HEK293 (cell line): ENCODE data around the gene ST7L.

Source experiments
- BCL11B ChIP-seq: fragments of 450-650 bp; formaldehyde crosslinking; IDR thresholded peaks from 2 replicates; pipeline ENCODE4 v1.5.1; 2016; ENCODE audit warnings: low read depth, missing biosample characterization, missing genetic modification characterization
- EGR2 ChIP-seq: fragments of 450-650 bp; formaldehyde crosslinking; IDR thresholded peaks from 2 replicates; pipeline ENCODE4 v1.5.1; 2016; ENCODE audit warnings: low read depth, missing biosample characterization, missing genetic modification characterization
- GFI1B ChIP-seq: fragments of 450-650 bp; formaldehyde crosslinking; IDR thresholded peaks from 2 replicates; pipeline ENCODE4 v1.5.1; 2016; ENCODE audit warnings: missing biosample characterization, missing genetic modification characterization
- GLIS1 ChIP-seq: fragments of 450-650 bp; formaldehyde crosslinking; IDR thresholded peaks from 2 replicates; pipeline ENCODE4 v1.5.1; 2016; ENCODE audit warnings: missing biosample characterization, missing genetic modification characterization
- KLF16 ChIP-seq: fragments of 450-650 bp; formaldehyde crosslinking; IDR thresholded peaks from 2 replicates; pipeline ENCODE4 v1.5.1; 2017; ENCODE audit warnings: missing biosample characterization, missing genetic modification characterization
- KLF8 ChIP-seq: fragments of 450-650 bp; formaldehyde crosslinking; IDR thresholded peaks from 2 replicates; pipeline ENCODE4 v1.5.1; 2016; ENCODE audit warnings: missing biosample characterization, missing genetic modification characterization
- SP3 ChIP-seq: fragments of 450-650 bp; formaldehyde crosslinking; IDR thresholded peaks from 2 replicates; pipeline ENCODE4 v1.5.1; 2016; ENCODE audit warnings: missing biosample characterization, missing genetic modification characterization
- ZBTB17 ChIP-seq: fragments of 450-650 bp; formaldehyde crosslinking; IDR thresholded peaks from 2 replicates; pipeline ENCODE4 v1.5.1; 2016; ENCODE audit warnings: missing biosample characterization, missing genetic modification characterization
- ZBTB20 ChIP-seq: fragments of 450-650 bp; formaldehyde crosslinking; IDR thresholded peaks from 2 replicates; pipeline ENCODE4 v1.5.1; 2016; ENCODE audit warnings: missing biosample characterization, missing genetic modification characterization
- ZBTB21 ChIP-seq: fragments of 450-650 bp; formaldehyde crosslinking; IDR thresholded peaks from 2 replicates; pipeline ENCODE4 v1.5.1; 2017; ENCODE audit warnings: missing biosample characterization, missing genetic modification characterization
- ZBTB7A ChIP-seq: fragments of 450-650 bp; formaldehyde crosslinking; IDR thresholded peaks from 2 replicates; pipeline ENCODE4 v1.5.1; 2016; ENCODE audit warnings: low read depth, missing biosample characterization, missing genetic modification characterization
- ZFHX2 ChIP-seq: fragments of 450-650 bp; formaldehyde crosslinking; conservative IDR thresholded peaks from 2 replicates; pipeline ENCODE4 v1.5.1; 2016; ENCODE audit warnings: missing biosample characterization, missing genetic modification characterization
- ZNF133 ChIP-seq: fragments of 450-650 bp; formaldehyde crosslinking; IDR thresholded peaks from 2 replicates; pipeline ENCODE4 v1.5.1; 2016; ENCODE audit warnings: missing biosample characterization, missing genetic modification characterization
- ZNF169 ChIP-seq: fragments of 450-650 bp; formaldehyde crosslinking; IDR thresholded peaks from 2 replicates; pipeline ENCODE4 v1.5.1; 2016; ENCODE audit warnings: missing biosample characterization, missing genetic modification characterization
- ZNF2 ChIP-seq: fragments of 450-650 bp; formaldehyde crosslinking; IDR thresholded peaks from 2 replicates; pipeline ENCODE4 v1.5.1; 2016; ENCODE audit warnings: missing biosample characterization, missing genetic modification characterization
- ZNF311 ChIP-seq: fragments of 450-650 bp; formaldehyde crosslinking; IDR thresholded peaks from 2 replicates; pipeline ENCODE4 v1.5.1; 2017; ENCODE audit warnings: missing biosample characterization, missing genetic modification characterization, borderline replicate concordance
- ZNF394 ChIP-seq: fragments of 450-650 bp; formaldehyde crosslinking; IDR thresholded peaks from 2 replicates; pipeline ENCODE4 v1.5.1; 2016; ENCODE audit warnings: missing biosample characterization, missing genetic modification characterization, mild to moderate bottlenecking, moderate library complexity, borderline replicate concordance
- ZNF549 ChIP-seq: fragments of 450-650 bp; IDR thresholded peaks from 2 replicates; pipeline ENCODE4 v1.5.1; 2018; ENCODE audit warnings: missing biosample characterization, missing genetic modification characterization, mild to moderate bottlenecking, inconsistent platforms, moderate library complexity
- ZNF560 ChIP-seq: fragments of 450-650 bp; formaldehyde crosslinking; IDR thresholded peaks from 2 replicates; pipeline ENCODE4 v1.5.1; 2017; ENCODE audit warnings: missing biosample characterization, missing genetic modification characterization, borderline replicate concordance
- ZNF561 ChIP-seq: fragments of 450-650 bp; IDR thresholded peaks from 2 replicates; pipeline ENCODE4 v1.5.1; 2018; ENCODE audit warnings: missing biosample characterization, missing genetic modification characterization, borderline replicate concordance
- ZNF654 ChIP-seq: fragments of 450-650 bp; formaldehyde crosslinking; IDR thresholded peaks from 2 replicates; pipeline ENCODE4 v1.5.1; 2016; ENCODE audit warnings: low read depth, missing biosample characterization, missing genetic modification characterization
- ZNF660 ChIP-seq: fragments of 450-650 bp; IDR thresholded peaks from 2 replicates; pipeline ENCODE4 v1.5.1; 2018; ENCODE audit warnings: missing biosample characterization, mild to moderate bottlenecking, missing genetic modification characterization
- ZNF843 ChIP-seq: fragments of 450-650 bp; formaldehyde crosslinking; IDR thresholded peaks from 2 replicates; pipeline ENCODE4 v1.5.1; 2016; ENCODE audit warnings: missing biosample characterization, missing genetic modification characterization
- ZXDB ChIP-seq: fragments of 450-650 bp; formaldehyde crosslinking; IDR thresholded peaks from 2 replicates; pipeline ENCODE4 v1.5.1; 2016; ENCODE audit warnings: missing biosample characterization, missing genetic modification characterization
- TF ChIP-seq, protein P1 (sequence below): fragments of 450-650 bp; formaldehyde crosslinking; IDR thresholded peaks from 2 replicates; pipeline ENCODE4 v1.5.1; 2017; ENCODE audit warnings: missing biosample characterization, missing genetic modification characterization
- TF ChIP-seq, protein P2 (sequence below): fragments of 450-650 bp; formaldehyde crosslinking; IDR thresholded peaks from 2 replicates; pipeline ENCODE4 v1.5.1; 2016; ENCODE audit warnings: missing biosample characterization, missing genetic modification characterization
- TF ChIP-seq, protein P3 (sequence below): fragments of 450-650 bp; formaldehyde crosslinking; IDR thresholded peaks from 2 replicates; pipeline ENCODE4 v1.5.1; 2017; ENCODE audit warnings: missing biosample characterization, missing genetic modification characterization
- TF ChIP-seq, protein P4 (sequence below): fragments of 450-650 bp; formaldehyde crosslinking; IDR thresholded peaks from 2 replicates; pipeline ENCODE4 v1.5.1; 2016; ENCODE audit warnings: missing biosample characterization, missing genetic modification characterization
- TF ChIP-seq, protein P5 (sequence below): fragments of 450-650 bp; formaldehyde crosslinking; IDR thresholded peaks from 2 replicates; pipeline ENCODE4 v1.5.1; 2016; ENCODE audit warnings: missing biosample characterization, missing genetic modification characterization, low read depth
- TF ChIP-seq, protein P6 (sequence below): fragments of 450-650 bp; formaldehyde crosslinking; IDR thresholded peaks from 2 replicates; pipeline ENCODE4 v1.5.0; 2017; ENCODE audit warnings: missing biosample characterization, missing genetic modification characterization, borderline replicate concordance

The ST7L gene

DNA sequence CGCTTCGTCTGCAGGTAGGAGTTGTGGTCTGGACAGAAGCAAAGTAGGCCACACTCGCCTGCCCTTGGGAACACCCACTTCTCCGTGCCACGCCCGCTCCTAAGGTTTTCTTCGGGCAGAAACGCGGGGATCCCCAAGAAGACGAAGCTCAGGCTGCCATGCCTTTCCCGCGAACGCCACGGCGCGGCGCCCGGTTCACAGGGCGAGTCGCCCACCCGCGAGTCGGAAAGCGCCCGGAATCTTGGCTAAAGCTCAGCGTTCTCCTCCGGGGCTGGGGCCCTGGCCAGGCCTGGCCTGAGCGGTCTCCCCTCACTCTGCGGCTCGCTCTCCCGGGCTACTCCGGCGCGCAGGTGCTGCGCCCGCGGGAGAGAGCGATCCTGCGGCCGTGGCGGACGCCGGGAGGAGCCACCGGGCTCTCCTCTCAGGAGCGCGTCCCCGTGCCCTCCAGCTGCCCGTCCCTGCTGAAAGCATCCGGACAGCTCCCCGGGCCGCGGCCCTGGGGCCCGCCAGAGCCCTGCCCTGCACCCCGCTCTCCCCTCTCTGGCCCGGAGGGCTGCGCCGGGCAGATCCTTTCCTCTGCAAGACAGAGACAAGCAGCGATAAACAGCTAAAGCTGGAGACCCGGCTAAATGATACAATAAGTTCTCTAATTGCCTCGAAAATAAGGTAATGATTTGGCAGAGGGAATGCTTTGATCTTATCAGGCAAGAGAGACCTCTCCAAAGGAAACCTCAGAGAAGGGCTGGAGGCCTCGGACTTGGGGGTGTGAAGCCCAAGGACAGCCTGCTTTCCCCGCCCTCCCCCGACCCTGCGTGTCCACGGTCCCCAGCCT lies 116.9 kb downstream of the ST7L start (continued):
- TF ChIP-seq, protein P1, sequence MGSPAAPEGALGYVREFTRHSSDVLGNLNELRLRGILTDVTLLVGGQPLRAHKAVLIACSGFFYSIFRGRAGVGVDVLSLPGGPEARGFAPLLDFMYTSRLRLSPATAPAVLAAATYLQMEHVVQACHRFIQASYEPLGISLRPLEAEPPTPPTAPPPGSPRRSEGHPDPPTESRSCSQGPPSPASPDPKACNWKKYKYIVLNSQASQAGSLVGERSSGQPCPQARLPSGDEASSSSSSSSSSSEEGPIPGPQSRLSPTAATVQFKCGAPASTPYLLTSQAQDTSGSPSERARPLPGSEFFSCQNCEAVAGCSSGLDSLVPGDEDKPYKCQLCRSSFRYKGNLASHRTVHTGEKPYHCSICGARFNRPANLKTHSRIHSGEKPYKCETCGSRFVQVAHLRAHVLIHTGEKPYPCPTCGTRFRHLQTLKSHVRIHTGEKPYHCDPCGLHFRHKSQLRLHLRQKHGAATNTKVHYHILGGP (tag by site-specific recombination): no peak
- no peak for TF ChIP-seq ZNF133 (tag by site-specific recombination)
- TF ChIP-seq ZBTB20: peak; percentile 91
- TF ChIP-seq, protein P2, sequence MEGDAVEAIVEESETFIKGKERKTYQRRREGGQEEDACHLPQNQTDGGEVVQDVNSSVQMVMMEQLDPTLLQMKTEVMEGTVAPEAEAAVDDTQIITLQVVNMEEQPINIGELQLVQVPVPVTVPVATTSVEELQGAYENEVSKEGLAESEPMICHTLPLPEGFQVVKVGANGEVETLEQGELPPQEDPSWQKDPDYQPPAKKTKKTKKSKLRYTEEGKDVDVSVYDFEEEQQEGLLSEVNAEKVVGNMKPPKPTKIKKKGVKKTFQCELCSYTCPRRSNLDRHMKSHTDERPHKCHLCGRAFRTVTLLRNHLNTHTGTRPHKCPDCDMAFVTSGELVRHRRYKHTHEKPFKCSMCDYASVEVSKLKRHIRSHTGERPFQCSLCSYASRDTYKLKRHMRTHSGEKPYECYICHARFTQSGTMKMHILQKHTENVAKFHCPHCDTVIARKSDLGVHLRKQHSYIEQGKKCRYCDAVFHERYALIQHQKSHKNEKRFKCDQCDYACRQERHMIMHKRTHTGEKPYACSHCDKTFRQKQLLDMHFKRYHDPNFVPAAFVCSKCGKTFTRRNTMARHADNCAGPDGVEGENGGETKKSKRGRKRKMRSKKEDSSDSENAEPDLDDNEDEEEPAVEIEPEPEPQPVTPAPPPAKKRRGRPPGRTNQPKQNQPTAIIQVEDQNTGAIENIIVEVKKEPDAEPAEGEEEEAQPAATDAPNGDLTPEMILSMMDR (tag by site-specific recombination): peak; percentile 90
- TF ChIP-seq, protein P3, sequence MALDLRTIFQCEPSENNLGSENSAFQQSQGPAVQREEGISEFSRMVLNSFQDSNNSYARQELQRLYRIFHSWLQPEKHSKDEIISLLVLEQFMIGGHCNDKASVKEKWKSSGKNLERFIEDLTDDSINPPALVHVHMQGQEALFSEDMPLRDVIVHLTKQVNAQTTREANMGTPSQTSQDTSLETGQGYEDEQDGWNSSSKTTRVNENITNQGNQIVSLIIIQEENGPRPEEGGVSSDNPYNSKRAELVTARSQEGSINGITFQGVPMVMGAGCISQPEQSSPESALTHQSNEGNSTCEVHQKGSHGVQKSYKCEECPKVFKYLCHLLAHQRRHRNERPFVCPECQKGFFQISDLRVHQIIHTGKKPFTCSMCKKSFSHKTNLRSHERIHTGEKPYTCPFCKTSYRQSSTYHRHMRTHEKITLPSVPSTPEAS (tag by site-specific recombination): 0 out of 2 replicates have a peak, but pooled peaks have one; percentile 8
- TF ChIP-seq EGR2 (tag by site-specific recombination): peak; percentile 32; the same call in 1 of the 2 replicates
- peak; percentile 11; the same call in 1 of the 2 replicates for TF ChIP-seq ZNF654 (tag by site-specific recombination)
- no peak for TF ChIP-seq ZNF311 (tag by site-specific recombination)
- no peak for TF ChIP-seq ZNF169 (tag by site-specific recombination)
- 0 out of 2 replicates have a peak, but pooled peaks have one; percentile 24 for TF ChIP-seq ZNF2 (tag by site-specific recombination)
- no peak for TF ChIP-seq ZBTB7A (tag by site-specific recombination)
- TF ChIP-seq ZNF561 (tag by site-specific recombination): peak; percentile 73; the same call in 1 of the 2 replicates
- no peak for TF ChIP-seq ZNF843 (tag by site-specific recombination)
- TF ChIP-seq ZFHX2 (tag by site-specific recombination): peak; percentile 55
- peak; percentile 66 for TF ChIP-seq ZBTB17 (tag by site-specific recombination)
- TF ChIP-seq ZBTB21 (tag by site-specific recombination): peak; percentile 8; the same call in 1 of the 2 replicates
- no peak for TF ChIP-seq ZNF560 (tag by site-specific recombination)
- TF ChIP-seq ZNF394 (tag by site-specific recombination): peak; percentile 46; the same call in 1 of the 2 replicates
- TF ChIP-seq, protein P4, sequence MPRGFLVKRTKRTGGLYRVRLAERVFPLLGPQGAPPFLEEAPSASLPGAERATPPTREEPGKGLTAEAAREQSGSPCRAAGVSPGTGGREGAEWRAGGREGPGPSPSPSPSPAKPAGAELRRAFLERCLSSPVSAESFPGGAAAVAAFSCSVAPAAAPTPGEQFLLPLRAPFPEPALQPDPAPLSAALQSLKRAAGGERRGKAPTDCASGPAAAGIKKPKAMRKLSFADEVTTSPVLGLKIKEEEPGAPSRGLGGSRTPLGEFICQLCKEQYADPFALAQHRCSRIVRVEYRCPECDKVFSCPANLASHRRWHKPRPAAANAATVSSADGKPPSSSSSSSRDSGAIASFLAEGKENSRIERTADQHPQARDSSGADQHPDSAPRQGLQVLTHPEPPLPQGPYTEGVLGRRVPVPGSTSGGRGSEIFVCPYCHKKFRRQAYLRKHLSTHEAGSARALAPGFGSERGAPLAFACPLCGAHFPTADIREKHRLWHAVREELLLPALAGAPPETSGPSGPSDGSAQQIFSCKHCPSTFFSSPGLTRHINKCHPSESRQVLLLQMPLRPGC: no peak
- TF ChIP-seq, protein P5, sequence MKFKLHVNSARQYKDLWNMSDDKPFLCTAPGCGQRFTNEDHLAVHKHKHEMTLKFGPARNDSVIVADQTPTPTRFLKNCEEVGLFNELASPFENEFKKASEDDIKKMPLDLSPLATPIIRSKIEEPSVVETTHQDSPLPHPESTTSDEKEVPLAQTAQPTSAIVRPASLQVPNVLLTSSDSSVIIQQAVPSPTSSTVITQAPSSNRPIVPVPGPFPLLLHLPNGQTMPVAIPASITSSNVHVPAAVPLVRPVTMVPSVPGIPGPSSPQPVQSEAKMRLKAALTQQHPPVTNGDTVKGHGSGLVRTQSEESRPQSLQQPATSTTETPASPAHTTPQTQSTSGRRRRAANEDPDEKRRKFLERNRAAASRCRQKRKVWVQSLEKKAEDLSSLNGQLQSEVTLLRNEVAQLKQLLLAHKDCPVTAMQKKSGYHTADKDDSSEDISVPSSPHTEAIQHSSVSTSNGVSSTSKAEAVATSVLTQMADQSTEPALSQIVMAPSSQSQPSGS: no peak
- TF ChIP-seq SP3 (tag by site-specific recombination): 0 out of 2 replicates have a peak, but pooled peaks have one; percentile 16
- TF ChIP-seq BCL11B: no peak
- TF ChIP-seq KLF16 (tag by site-specific recombination): peak; percentile 56; the same call in 1 of the 2 replicates
- TF ChIP-seq ZNF660 (tag by site-specific recombination): 0 out of 2 replicates have a peak, but pooled peaks have one; percentile 34
- peak; percentile 54 for TF ChIP-seq GLIS1 (tag by site-specific recombination)
- TF ChIP-seq ZXDB (tag by site-specific recombination): peak; percentile 37; the same call in 1 of the 2 replicates
- TF ChIP-seq GFI1B (tag by site-specific recombination): no peak
- TF ChIP-seq KLF8: no peak
- no peak for TF ChIP-seq ZNF549 (tag by site-specific recombination)
- TF ChIP-seq, protein P6, sequence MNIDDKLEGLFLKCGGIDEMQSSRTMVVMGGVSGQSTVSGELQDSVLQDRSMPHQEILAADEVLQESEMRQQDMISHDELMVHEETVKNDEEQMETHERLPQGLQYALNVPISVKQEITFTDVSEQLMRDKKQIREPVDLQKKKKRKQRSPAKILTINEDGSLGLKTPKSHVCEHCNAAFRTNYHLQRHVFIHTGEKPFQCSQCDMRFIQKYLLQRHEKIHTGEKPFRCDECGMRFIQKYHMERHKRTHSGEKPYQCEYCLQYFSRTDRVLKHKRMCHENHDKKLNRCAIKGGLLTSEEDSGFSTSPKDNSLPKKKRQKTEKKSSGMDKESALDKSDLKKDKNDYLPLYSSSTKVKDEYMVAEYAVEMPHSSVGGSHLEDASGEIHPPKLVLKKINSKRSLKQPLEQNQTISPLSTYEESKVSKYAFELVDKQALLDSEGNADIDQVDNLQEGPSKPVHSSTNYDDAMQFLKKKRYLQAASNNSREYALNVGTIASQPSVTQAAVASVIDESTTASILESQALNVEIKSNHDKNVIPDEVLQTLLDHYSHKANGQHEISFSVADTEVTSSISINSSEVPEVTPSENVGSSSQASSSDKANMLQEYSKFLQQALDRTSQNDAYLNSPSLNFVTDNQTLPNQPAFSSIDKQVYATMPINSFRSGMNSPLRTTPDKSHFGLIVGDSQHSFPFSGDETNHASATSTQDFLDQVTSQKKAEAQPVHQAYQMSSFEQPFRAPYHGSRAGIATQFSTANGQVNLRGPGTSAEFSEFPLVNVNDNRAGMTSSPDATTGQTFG (tag by site-specific recombination): no peak
